Left lobe of liver (tissue), 2 donors: Measurements from ENCODE around the gene TMEM223. TPM values are rescaled to one million over a fixed set of nuclear protein-coding genes. Genes with fewer than 3 reads are reported as not detected.
A peak's percentile ranks its signal among the peaks of the same experiment; 100 is the strongest.
"Not testable (repeated sequence)": the region's sequence is repeated elsewhere in the genome, so short reads cannot be mapped to it uniquely, and the experiment has no call there.

Source experiments
- ATAC-seq: fragments of 200-7000 bp; cut with Tn5 transposase; one replicate; pipeline ENCODE4 v1.9.1; 2020; ENCODE audit warnings: mild to moderate bottlenecking, moderate library complexity
- DNase-seq: peaks from one replicate; pipeline ENCODE4 v3.0.0-alpha.2; 2020; ENCODE audit warnings: low spot score
- total RNA-seq: library from RNA; stranded (reverse); gene quantifications from one replicate; pipeline ENCODE4 v1.2.1, GENCODE V29; 2021
- donor health status: DM: no; HTN: no; CAD: no; lungs with moderate emphysema.
- donor health status: DM: no; HTN: yes; CAD: no.

TMEM223 gene
- total RNA-seq, 1 donor from 2014 or later: 7.6 TPM

DNA sequence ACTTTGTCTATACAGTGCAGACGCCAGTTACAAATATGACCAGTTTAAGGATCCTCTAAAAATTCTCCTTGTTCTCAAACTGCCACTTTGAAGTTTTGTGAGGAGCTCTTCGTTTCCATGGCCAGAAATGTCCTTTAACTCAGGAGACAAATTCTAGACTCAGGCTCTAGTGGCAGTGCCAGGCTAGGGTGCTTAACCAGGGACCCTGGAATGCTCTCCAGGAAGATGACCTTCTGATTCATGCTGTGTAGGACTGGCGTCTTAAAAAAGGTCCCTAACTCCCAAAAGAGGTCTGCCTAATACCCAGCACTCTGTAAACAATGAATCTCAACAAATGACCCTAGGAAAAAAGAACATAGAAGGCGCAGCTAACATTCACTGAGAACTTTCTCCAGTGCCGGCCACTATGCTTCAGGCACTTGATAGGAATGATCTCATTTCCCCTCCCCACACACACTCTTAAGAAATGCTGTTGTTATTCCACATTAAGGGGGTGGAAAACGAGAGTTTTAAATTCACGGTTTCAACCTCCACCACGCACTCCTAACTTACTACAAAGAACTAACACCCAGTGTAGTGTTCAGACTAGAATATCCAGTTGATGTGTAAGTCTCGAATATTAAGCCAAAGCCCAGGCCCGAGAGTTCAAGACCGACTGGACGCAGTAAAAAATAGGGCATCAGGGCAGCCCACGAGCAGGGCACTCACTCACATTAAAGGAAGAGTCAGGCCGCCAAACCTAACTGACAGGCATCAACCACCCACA is 12.7 kb upstream of the TMEM223 start:
- DNase-seq (no peak), ATAC-seq (peak; percentile 38)

DNA sequence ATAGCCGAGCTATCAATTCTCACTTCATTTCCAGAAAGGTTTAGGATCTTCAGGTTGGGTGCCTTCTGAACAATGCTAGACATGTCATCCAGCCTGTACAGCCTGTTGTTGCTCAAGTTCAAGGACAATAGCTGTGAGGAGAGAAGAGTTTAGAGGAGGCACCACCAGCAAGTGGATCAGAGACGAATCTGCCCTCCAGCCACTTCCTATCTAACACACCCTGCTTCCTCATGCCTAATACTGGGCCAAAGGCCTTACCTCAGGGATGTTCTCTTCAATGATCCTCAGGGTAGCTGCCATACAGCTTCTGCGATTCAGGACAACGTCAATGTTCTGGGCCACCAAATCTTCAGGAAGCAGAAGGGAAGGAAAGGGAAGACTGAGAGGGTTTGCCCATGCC is 9.3 kb upstream of the TMEM223 start:
- ATAC-seq (no peak), DNase-seq (no peak)

DNA sequence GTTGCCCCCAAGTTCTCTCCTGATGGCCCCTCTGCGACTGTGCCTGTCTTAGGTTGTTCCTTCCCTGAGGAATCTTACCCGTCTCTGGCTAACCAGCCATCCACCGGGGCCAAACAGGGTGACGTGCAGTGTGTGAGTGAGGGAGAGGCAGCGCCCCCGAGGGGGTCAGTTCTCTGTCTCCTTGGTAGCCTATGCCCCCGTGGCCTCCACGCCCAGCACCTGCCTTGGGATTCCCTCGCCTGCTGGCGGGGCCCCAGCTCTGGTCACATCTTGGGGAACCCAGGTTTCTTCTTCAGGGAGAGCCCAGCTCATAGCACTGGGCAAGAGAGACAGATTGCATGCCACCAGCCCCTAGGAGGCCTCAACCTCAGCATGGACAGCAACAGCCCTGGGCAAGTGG is 7.7 kb upstream of the TMEM223 start:
- DNase-seq (no peak), ATAC-seq (no peak)

DNA sequence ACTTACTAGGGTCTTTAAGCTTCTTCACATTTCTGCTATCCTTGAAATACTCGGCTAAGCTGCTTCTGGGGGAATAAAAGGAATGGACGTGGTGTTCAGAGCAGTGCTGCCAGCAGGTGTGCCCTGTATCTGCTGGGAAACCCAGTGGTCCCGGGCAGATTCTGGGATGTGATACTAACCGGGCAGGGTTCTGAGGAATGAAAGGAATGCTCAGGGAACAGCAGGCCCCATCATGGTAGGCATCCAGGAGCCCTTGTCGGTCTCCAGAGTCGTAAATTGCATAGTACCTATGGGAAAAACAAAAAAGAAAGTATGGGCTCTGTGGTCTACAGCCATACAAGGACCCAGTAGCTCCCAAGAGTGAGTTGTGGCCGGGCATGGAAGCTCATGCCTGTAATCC is 4.5 kb upstream of the TMEM223 start:
- no peak for DNase-seq

DNA sequence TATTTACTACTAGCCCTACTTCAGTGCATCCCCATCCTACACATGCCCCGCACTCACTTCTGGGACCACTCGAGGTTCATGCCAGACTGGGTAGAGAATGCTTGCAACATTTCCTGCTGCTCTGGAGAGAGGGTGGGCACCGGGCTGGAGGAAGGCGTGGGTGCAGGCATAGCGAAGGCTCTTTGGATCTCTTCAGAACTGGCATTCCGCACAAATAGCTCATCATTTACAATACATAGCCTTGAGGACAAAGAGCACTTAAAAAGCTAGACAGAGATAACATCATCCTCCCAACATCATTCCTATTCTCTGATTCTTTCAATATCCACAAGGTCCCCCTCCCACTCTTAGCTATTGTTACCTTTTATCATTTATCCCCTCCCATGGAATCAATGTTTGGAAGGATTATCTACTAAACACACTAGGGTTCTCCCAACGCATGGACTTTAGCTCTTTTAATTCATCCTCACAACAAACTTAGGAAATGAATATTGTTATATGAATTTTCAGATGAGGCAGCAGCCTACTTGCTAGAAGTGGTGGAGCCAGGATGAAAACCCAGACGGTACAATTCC is 2.5 kb upstream of the TMEM223 start:
- ATAC-seq (no peak), DNase-seq (no peak)

More for the DNA sequence above, 4.5 kb upstream of the TMEM223 start:
- no peak for ATAC-seq

DNA sequence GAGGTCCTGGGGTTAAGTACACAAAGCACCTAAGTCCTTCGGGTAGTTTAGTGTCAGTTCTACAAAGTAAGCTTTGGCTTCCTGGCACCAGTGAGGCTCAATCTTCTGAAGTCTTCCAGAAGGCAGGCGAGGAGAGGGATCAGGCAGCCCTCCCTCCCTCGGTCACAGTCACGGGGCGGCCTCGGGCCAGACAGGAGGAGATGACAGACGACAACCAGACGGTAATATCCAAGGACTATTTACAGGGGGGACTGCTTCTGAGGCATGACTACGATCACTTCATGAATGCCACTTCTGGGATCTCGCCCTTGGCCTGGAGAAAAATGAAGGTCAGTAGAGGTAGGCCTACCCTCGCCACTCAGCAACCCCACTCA is 383 bp upstream of the TMEM223 start:
- DNase-seq (no peak), ATAC-seq (no peak)

DNA sequence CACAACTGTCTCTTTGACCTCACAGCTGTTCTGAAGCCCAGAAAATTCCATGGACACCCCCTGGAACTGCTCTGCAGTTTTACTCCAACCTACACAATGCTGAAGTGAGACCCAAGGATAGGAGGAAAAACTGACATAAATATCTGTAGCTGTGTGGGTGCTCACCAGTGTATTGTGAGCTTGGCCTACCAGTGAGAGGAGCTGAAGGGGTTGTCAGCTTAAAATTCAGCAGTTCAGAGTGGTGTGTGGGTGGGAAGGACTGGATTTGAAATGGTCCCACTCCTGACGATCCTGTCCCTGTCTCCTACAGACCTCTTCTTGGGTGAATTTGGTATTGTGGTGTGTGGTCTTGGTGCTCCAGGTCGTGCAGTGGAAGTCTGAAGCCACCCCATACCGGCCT is 2.2 kb downstream of the TMEM223 start:
- no peak for ATAC-seq
- no peak for DNase-seq

DNA sequence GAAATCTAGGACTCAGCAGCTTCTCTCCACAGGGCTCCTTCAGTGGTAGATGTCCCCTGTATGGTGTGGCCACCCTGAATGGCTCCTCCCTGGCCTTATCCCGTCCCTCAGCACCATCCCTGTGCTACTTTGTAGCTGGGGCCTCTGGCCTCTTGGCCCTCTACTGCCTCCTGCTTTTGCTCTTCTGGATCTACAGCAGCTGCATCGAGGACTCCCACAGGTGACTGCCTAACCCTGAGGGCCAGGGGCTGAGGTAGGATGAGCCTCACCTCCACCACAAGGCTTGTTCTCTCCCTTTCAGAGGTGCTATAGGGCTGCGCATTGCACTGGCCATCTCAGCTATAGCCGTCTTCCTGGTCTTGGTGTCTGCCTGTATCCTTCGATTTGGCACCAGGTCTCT is 2.8 kb downstream of the TMEM223 start:
- DNase-seq: no peak
- no peak for ATAC-seq

DNA sequence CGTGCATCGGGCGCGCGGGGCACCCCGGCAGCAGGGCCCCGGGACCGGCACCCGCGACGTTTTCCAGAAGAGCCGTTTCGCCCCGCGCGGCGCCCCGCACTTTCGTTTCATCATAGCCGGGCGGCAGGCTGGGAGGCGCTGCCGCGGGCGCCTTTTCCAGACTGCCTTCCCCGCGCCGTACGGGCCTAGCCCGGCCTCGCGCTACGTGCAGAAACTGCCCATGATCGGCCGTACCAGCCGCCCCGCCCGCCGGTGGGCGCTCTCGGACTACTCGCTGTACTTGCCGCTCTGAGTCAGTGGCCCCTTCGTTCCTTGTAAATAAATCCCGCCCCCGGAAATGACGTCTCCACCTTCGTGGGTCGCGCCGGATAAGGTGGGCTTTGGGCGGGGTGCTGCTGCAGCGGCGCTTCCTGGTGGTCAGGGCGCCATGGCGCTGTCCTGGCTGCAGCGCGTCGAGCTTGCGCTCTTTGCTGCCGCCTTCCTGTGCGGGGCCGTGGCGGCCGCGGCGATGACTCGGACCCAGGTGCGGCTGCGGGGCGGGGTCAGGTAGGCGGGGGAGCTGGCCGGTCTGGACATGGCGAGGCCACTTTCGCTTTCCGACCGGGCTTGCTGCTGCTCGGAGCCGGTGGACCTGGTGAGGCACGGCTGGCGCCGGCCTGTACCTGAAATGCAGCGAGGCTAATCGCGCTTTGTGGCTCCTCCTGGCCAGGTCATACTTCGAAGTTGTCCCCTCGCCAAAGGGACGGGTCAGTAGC is 4.6 kb downstream of the TMEM223 start, which contains the start of gene TMEM179B:
Gene TMEM179B (plus strand): TSS at position 398 of the 755 bp plus-strand sequence. CDS start 30 bp downstream, at position 428.
- ATAC-seq: peak; percentile 84
- peak; percentile 98 for DNase-seq

DNA sequence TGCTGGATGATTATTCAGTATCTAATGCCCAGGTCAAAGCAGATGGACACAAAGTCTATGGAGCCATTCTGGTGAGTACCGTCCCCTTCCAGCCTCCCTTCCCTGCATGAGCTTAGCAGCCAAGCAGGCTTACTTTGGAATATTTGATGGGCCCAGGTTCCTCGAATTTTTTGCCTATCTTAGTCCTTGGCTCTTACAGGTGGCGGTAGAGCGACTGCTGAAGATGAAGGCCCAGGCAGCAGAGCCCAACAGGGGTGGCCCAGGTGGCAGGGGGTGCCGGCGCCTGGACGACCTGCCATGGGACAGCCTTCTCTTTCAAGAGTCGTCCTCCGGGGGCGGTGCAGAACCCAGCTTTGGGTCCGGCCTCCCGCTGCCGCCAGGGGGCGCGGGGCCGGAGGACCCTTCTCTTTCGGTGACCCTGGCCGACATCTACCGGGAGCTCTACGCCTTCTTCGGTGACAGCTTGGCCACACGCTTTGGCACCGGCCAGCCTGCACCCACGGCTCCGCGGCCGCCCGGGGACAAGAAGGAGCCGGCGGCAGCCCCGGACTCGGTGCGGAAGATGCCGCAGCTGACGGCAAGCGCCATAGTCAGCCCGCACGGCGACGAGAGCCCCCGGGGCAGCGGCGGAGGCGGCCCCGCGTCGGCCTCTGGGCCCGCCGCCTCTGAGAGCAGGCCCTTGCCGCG is 5.3 kb downstream of the TMEM223 start:
- ATAC-seq (peak; percentile 85), DNase-seq (peak; percentile 88)

DNA sequence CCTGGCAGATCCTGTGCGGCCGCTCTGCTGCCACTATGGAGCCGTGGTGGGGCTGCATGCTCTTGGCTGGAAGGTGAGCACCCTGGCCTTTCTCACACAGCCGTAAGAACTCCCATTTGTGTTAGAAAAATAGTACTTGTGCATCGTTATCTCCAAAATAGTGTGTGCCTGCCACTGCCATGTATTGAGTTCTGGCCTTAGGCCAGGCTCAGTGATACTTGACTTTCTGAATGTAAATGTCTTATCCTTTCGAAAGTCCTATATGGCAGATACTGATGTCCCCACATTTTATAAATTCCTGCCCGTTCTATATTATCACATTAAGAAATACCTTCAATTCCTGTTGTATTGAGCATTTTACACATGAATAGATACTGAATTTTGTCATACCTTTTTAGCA is 9.1 kb downstream of the TMEM223 start:
- DNase-seq (no peak), ATAC-seq (no peak)

DNA sequence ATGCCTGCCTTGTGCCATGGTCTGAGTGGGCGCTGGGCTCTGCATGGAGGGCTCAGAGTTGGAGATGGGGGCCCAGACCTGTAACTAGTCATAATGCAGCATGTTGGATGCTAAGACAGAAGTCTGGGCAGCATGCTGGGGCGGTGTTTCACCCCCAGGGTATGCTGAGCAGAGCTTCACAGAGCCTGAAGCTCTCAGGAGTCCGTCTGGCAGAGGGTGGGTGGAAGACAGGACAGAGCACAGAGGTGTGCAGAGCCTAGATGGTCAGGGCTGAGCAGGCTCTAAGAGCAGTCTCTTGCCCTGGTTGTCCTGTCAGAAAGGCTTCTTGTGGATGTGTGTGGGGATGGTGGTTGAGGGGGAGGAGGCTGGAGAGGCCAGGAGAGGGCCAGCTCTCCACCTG is 13.4 kb downstream of the TMEM223 start:
- ATAC-seq (no peak), DNase-seq (no peak)

DNA sequence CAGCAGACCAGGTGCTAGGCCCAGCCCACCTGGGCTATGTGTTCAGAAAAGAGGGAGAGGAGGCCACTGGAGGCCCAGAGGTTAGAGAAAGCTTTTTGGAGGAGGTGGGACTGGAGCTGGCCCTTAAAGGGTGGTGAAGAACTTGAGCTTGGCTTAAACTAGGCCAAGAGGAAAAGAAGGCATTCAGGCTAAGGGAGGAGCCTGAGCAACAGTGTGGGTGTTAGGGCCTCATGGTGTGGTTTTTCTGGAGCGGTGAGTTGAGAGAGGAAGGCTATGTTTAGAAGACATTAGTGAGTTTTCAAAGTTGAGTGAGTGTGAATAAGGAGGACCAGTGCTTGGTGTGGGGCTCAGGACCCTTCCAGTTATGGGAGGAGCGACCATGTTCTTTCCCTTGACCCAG is 14.4 kb downstream of the TMEM223 start:
- no peak for ATAC-seq

DNA sequence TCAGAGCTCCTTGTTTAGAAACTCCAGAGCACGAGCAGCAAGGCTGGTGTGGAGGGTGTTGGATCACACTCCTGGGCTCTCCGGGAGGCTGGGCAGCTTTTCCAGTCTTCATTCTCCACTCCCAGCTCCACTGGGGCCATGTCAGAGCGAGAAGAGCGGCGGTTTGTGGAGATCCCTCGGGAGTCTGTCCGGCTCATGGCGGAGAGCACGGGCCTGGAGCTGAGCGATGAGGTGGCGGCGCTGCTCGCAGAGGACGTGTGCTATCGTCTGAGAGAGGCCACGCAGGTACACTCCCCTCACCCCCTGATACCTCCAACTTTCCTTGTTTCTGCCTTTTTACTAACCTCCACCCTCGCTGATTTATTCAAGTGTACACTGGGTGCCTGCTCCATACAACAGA is 16.2 kb downstream of the TMEM223 start:
- DNase-seq: no peak
- ATAC-seq: no peak

More for the DNA sequence above, 14.4 kb downstream of the TMEM223 start:
- DNase-seq: no peak

DNA sequence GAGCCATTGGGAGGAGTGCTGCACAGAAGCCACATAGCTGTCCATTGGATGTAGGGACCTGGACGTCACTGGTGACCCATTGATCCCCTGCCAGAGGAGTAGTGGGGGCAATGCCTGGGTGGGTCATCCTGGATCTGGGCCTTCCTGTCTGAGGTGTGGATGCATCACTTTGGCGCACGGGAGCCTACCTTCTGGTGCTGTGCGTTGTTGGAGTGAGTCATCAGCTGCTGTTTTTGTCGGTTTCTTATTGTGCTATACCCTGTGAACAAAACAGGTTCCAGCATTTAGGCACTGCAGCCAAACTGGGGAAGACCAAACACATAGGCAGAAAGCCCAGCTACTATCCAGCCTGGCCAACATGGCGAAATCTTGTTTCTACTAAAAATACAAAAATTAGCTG is 17.4 kb downstream of the TMEM223 start:
- DNase-seq: no peak

DNA sequence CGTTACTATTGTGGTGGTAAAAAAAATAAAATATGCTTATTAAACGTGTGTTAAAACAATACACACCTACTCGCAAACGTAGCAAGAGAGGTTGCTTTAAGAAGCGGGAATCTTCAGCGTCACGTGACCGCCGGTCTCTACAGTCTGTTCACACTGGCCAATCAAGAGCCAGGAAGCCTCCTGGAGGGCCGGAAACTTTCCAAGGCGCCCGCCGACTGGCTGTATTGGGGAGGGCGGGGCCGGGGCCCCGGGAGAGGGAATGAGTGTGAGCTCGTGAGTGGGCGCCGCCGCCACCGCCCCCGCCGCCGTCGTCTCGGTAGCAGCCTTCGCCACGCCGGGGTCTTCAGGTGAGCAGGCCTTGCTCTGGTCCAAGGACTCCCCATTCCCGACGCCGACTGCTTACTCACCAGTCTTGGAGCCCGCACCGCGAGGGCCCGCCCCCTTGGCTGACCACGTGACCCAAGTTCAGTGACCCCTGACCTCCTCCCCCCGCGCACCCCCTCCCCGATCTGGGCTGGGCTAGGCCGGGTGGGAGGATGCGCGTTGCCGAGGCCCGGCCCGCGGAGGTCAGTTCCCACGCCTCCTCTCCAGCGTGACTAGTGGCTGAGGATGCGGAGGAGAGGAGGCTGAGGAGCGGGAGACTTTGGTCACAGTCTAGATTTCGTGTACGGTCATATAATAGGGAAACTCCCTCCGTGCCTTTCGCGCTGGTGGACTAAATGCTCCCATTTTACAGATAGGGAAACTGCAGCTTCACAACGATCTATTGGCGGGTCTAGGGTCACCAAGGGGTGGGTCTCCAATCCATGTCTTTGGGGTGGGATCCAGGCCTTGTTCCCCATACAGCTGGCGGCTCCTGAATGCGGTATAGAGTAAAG is 20.4 kb downstream of the TMEM223 start, which contains the start of gene TAF6L:
Gene TAF6L (plus strand): TSS at position 253 of the 878 bp plus-strand sequence. CDS start 4,388 bp downstream, outside the sequence.
- DNase-seq: peak; percentile 99
- ATAC-seq: peak; percentile 93

More for the DNA sequence above, 17.4 kb downstream of the TMEM223 start:
- no peak for ATAC-seq

DNA sequence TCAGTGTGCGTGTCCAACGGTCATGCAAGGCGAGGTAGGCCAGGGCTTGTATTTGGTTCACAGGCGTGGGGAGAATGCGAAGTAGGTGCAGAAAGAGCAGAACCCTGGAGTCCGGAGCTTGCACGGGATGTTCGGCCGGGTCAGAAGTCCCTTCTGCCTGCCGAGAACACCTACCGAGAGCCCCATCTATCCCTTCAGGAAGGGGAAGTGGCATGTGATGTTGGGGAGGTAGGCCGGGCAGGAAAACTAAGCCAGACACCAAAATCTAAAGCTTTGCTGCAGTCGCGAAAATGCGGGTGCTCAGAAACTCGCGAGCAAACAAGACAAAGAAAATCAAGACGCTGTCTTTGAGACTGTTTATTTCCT is 21.0 kb downstream of the TMEM223 start:
- ATAC-seq (peak; percentile 42), DNase-seq (peak; percentile 54)

DNA sequence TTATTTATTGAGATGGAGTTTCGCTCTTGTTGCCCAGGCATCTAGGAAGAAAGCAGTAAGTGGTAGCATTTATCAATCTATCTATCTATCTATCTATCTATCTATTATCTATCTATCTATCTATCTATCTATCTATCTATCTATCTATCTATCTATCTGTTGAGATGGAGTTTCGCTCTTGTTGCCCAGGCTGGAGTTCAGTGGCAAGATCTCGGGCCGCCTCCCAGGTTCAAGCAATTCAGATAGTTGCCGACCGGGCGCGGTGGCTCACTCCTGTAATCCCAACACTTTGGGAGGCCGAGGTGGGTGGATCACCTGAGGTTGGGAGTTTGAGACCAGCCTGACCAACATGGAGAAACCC is 31.0 kb downstream of the TMEM223 start:
- DNase-seq, ATAC-seq: not testable (repeated sequence)

DNA sequence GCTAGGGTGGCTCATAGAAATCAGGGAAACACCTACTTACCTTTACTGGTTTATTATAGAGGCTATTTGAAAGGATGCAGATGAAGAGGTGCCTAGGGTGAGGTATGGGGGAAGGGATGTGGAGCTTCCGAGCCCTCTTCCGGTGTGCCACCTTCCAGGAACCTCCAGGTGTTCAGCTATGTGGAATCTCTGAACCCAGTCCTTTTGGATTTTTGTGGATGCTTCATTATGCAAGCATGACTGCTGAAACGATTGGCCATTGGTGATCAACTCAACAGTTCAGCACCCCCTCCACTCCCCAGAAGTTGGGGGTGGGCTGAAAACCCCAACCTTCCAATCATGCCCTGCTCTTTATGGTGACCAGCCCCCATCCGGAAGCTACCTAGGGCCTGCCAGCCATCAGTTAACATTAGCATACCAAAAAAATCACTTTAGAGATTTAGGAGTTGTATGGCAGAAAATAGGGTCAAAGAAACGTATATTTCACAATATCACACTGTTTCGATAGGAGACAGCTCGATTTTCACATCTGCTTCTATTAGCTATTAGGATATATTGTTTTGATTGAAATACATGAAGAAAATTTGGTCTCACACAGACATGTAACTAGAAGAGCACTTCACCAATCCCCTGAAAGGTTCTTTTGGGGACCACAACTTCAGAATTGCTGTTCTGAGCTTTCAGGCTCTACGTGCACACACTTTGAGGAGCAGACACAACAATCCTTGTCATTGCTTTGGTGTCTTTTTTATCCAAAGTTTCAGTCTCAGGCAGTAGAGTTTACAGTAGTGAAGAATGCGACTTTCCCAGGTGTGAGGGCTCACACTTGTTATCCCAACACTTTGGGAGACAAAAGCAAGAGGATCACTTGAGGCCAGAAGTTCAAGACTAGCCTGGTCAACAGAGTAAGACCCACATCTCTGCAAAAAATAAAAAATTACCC is 33.7 kb downstream of the TMEM223 start:
- no peak for ATAC-seq
- DNase-seq: no peak
